Left hindlimb (tissue), 1 donor: Measurements from ENCODE around the gene GUCY1A1.
"Not testable (repeated sequence)": the region's sequence is repeated elsewhere in the genome, so short reads cannot be mapped to it uniquely, and the experiment has no call there.

Experiments used
- DNase-seq: peaks from one replicate; pipeline ENCODE4 v3.0.0-alpha.2; 2018

GUCY1A1 gene, protein sequence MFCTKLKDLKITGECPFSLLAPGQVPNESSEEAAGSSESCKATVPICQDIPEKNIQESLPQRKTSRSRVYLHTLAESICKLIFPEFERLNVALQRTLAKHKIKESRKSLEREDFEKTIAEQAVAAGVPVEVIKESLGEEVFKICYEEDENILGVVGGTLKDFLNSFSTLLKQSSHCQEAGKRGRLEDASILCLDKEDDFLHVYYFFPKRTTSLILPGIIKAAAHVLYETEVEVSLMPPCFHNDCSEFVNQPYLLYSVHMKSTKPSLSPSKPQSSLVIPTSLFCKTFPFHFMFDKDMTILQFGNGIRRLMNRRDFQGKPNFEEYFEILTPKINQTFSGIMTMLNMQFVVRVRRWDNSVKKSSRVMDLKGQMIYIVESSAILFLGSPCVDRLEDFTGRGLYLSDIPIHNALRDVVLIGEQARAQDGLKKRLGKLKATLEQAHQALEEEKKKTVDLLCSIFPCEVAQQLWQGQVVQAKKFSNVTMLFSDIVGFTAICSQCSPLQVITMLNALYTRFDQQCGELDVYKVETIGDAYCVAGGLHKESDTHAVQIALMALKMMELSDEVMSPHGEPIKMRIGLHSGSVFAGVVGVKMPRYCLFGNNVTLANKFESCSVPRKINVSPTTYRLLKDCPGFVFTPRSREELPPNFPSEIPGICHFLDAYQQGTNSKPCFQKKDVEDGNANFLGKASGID

DNA sequence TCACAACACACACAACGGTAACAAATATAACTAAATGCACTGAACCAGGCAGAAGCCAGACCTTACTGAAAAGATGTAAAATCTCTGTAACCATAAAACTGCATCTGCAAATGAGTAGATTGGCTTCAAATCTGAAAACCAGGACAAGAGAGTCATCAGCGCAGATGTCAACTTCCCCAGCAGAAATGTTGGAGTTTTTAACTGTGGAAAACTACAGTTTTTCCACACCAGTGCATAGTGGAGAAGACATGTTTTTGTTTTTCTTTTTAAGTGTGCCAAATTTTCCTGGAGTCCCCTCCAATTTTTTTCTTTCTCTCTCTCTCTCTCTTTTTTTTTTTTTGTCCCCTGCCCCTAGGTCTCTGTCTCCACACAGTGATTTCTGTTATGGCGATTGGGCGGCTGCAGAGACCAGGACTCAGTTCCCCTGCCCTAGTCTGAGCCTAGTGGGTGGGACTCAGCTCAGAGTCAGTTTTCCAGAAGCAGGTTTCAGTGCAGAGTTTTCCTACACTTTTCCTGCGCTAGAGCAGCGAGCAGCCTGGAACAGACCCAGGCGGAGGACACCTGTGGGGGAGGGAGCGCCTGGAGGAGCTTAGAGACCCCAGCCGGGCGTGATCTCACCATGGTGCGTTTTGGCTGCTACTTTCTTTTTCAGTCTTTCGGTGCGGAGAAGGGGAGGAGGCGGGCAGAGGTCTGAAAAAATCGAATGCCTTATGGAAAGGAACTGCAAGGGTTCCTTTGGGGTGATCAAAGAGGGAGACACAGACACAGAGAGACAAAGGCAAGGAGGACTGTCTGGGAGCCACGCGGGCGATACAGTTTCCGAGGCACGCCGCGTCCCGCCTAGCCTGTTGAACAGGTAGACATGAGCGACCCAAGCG is at the start of gene GUCY1A1:
Gene GUCY1A1, plus strand, starts transcription at position 505 of the 878 bp plus-strand sequence. CDS start 30,020 bp downstream, outside the sequence.
- DNase-seq: peak; percentile 36

DNA sequence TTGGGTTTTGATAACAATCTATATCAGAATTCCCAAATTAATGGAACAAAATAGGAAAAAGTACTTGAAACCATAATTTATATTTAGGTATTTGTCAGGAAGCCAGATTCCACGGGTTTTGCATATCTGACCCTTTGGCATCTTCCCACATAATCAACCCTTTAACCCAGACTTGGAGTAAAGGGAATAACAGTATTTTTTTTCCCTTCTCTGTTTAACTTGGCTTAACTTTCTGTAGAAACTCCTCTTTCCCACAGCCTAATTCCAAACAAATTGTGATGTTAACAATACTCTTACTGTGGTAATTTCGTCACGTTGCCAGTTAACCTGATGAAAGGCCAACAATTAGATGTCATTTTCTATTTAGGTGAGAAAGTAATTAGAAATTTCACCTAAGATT is 49.4 kb upstream of the GUCY1A1 start:
- no peak for DNase-seq

DNA sequence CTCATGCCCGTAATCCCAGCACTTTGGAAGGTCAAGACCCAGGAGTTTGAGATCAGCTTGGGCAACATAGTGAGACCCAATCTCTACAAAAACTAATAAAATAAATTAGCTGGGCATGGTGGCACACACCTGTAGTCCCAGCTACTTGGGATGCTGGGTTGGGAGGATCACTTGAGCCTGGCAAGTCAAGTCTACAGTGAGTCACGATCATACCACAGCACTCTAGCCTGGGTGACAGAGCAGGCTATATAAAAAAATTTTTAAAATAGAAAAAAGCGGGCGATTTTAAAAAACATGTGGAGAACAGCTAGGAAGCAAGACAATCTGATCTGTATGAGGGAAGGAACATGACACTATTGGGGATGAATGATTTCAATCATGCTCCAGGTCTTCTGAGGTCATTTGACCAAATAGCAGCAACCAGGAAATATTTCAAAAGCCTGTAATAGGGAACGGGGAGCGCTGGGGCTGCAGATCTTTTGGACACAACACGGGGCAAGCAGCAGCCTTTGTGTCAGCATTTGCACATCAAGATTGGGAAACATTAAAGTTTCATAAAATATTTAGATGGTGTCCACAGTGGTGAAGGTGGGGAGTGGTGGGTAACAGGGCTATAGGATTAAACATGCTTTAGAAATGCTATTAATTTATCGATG is 48.3 kb upstream of the GUCY1A1 start:
- no peak for DNase-seq

DNA sequence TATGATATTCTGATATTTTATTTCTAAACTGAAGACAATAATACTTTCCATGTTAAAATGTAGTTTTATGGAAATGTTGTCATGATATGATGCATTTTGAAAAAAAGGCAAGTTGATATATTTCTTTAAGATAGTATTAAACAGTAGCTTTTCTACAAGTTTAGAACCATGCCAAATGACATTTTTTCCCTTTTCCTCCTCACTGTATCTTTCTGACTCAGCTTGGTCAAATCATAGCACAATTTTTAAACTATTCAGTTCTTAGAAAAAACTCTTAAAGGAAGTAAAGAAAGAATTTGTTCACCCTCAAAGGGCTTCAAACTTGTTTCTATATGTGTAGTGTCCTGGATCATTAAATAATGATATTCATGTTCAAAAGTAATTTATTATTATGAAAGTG is 46.0 kb upstream of the GUCY1A1 start:
- no peak for DNase-seq

DNA sequence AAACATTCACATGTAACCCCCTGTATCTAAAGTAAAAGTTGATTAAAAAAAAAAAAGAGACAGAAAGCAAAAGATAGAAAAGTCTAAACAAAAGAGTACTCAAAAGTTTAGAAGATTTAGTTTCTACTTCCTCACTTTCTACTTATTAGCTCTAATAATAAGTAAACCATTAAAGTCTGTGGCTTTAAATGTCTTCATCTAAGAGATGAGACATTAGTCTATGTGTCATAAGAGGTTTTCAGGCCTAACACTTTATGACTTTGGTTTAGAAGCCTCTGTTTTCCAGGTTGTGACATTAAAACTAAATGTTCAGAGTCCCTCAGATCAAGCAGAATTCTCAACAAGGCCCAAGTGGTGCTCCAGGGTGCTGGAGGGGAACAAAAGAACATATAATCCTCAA is 42.2 kb upstream of the GUCY1A1 start:
- no peak for DNase-seq

DNA sequence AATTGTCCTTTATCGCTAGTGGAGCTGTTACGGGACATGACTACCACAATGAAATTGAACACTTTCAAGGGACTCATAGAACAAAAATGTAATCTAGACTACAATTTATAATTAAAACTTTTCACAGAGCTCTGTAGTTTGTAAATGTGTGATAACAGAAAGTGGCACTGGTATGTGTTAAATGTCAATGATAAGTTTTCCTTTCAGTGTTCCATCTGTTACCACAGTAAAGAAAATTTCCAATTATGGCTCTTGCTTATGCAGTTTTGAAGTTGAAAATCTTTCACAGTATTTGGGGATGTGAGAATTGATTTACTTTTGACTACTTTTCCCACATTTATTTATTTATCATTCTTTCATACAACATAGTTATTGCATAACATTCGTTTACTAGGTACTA is 40.1 kb upstream of the GUCY1A1 start:
- DNase-seq: no peak

DNA sequence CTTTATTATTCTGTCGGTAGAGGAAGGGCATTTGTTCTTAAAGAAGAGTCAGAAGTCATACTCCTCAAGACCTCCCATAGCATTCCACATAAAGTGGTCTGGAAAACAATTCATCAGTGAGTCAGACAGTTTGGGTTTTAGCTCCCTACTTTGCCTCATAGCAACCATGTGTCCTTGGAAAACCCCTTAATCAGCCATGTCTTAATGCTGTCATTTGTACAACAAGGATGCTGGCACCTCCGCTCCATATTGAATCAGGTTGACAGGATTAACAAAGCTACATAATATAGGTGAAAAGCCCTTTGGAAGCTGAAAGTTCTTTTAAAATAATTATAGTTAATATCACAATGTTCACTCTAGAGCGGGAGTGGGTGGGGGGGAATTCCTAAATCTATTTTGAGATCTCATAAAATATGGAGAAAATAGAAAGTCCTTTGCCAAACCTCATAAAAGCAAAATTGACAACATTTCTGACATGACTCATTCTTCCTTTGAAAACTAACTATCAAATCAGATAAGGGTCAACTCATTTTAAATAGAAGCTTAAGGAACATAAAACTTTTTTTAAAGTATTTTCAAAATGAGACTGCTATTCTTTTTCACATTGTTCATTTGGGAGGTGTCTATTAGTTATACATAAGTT is 37.3 kb upstream of the GUCY1A1 start:
- DNase-seq: no peak

DNA sequence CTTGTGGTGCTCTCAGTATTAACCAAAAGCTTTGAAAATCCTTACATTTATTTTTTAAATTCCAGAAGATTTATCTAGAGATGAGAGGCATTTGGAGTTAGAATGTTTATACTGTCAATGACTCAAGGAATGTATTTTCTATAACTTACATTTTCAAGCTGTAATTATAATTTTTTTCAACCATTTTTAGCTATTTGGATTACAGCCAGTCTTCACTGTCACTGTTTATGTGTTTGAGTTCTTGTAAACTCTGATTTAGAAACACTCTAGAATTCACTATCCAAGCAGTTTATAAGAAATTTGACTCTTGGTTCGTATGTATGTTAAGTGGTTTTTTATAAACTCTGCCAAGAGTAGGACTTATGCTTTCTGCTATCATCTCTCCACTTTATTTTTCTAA is 36.7 kb upstream of the GUCY1A1 start:
- DNase-seq: no peak

DNA sequence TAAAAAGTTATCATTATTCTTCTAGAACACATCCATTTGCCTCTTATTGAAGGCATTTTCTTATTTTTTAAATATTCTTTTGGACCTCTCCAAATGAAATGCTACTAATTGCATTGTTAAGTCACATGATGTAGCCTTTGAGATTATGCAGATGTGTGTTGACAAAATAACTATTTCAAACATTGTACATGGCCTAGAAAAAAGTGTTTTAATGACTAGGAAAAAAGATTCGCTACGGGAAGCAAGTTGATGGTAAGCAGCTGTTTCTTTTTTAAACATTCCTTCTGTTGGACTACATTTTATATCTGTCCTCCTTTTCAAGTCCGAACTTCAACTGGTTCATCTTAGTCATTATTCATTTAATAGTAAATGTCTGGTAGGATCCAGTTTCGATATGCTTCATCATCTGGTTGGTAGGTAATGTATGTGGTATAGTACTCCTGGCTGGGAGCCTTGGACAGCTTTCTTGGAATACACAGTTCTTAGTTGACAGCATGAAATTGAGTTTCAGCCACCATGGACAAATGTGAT is 34.3 kb upstream of the GUCY1A1 start:
- DNase-seq: no peak

DNA sequence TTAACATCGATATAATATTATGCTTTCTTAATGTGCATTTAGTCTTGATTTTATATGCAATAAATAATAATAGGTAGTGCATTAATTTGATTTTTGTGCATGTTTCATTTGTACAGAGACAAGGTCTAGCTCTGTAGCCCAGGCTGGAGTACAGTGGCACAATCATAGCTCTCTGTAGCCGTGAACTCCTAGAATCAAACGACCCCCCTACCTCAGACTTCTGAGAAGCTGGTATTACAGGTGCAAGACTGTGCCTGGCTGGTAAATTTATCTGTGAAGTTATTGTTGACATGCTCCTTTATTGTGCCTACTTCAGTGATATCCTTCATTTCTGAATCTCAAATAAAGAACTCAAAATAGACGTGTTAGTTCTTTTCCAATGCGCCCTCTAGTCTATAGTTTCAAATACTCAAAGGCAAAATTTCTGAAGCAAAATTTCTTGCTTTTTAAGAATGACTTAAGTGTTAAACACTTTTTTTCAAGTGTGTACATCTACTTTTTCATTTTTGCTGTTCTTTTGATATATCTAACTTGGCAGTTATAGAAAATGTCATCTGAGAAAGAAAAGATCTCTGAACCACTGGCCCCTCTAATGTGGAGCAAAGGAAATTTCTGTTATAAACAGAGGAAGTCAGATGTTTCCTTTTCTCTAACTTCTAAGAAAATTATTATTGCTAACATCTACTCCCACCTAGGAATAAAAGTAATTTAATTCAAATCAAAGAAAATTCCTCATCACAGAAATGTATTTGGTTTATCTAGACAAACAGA is 28.3 kb upstream of the GUCY1A1 start:
- no peak for DNase-seq

DNA sequence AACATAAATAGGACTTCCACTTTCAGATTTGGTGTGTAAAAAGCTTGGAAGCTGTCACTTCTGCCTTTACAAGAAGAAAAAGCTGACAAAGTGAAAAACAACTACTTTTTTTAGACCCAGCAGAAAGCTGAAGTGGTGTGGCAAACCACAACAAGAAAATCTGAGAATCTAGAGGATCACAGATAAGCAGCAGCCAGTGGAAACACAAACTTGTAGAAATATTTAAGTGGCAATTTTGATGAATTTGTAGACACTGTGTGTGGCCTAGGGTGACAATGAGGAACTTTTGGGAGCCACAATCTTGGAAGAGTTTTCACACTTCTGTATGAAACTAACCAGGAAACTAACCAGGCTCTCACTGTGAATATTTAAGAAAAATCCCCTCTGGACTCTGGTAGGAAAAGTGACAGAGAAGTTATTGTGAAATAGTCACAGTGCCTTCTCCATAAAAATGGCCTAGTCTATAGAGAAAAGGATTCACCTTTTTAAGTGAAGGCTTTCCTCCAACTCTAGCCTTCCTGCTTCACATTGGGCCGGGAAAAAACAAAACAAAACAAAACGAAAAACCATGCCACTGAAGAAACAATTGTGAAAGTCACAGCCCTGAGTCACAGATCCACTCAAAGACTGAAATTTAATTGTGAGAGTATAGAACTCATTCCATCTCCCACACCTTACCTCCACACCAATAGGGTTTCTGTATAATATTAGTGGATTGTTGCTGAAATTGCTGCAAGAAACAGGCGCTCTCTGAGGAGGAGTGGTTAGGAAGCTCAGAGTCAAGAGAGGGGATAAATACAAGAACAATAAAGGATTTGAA is 26.7 kb upstream of the GUCY1A1 start:
- DNase-seq: no peak

DNA sequence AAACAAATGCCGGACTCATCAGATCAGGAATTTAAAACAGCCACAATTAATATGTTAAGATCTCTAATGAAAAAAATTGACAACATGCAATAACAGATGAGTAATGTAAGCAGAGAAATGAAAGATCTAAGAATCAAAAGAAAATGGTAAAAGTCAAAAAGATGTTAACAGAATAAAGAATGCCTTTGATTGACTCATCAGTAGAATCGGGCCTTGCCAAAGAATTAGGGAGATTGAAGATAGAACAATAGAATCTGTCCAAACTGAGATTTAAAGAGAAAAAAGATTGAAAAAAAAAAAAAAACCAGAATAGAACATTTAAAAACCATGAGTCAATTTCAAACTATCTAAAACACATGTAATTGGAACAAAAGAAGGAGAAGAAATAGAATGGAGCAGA is 25.9 kb upstream of the GUCY1A1 start:
- DNase-seq: no peak

DNA sequence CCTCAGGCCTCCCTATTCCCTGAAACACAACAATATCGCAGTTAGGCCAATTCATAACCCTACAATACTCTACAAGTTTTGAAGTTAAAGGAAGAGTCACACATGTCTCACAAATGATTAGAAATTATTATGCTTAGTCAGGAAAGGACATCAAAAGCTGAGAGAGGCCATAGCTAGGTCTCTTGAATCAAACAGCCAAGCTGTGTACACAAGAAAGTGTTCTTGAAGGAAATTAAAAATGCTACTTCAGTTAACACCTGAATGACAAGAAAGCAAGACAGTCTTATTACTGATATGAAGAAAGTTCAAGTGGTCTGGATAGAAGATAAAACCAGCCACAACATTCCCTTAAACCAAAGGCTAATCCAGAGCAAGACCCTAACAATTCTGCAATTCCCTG is 23.6 kb upstream of the GUCY1A1 start:
- no peak for DNase-seq

DNA sequence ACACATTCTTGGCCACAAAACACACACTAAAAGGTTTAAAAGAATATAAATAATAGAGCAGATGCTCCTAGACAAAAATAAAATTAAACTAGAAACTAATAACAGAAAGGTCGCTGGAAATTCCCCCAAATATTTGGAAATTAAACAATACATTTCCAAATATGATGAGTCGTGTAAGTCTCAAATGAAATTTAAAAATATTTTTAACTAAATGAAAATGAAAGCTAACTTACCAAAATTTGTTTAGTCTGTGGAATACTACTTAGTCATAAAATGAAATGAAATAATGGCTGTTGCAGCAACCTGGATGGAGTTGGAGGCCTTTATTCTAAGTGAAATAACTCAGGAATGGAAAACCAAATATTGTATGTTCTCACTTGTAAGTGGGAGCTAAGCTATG is 20.6 kb upstream of the GUCY1A1 start:
- DNase-seq: no peak

DNA sequence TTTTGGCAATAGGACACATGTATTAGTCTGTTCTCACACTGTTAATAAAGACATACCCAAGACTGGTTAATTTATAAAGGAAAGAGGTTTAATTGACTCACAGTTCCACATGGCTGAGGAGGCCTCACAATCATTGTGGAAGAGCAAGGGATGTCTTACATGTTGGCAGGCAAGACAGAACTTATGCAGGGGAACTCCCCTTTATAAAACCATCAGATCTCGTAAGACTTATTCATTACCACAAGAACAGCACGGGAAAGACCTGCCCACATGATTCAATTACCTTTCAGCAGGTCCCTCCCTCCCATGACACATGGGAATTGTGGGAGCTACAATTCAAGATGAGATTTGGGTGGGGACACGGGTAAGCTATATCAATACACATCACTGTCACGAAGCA is 15.9 kb upstream of the GUCY1A1 start:
- DNase-seq: not testable (repeated sequence)

DNA sequence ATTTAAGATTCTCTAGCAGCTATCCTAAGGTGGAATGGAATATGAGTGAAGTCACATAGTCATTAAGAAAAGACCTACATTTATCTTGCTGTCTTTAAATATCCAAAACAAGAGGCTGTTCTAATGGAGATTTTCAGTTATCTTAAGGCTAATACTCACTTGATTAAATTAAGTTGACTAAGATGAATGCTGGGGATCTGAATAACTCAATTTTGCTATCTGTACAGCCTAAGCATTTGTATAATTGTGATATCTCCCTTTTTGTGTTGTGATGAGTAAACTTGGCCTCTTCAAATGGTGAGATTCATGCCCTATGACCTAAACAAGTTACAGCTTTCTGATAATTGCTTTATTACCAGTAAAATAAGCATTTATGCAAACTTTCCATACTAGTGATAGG is 13.6 kb upstream of the GUCY1A1 start:
- no peak for DNase-seq

DNA sequence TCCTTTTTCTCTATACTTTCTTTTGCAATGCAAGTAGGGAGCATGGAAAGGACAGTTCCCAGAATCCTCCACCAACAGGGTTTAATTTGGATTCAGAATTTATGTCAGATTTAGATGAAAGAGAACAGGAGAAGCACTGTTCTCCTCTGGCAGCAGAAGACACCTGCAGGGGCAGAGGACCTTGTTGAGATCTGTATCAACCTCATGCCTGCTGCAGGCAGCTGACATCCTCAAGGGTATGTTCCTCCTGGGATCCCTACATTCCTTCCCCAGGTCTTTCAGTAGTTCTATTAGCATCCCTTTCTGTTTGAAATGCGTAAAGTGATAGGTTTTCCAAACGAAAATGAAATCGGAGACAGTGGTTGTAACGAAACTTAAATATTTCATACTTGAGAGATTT is 10.6 kb upstream of the GUCY1A1 start:
- DNase-seq: no peak

DNA sequence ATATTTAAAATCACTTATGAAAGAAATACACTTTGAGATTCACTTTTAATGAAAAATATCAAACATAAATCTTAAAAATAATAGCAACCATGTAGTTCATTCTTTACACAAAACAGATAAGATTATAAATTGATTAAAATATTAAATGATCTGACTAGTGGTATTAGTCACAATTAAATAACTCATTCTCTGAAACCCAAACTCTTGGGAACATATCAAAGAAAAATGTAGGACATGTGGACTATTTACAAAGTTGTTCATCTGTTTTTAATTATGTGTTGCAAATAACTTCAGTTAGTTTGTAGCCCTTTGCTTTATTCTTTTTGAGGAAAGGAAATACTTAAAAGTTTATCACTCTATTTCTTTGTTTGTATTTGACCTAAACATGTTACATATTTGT is 9.5 kb upstream of the GUCY1A1 start:
- no peak for DNase-seq

DNA sequence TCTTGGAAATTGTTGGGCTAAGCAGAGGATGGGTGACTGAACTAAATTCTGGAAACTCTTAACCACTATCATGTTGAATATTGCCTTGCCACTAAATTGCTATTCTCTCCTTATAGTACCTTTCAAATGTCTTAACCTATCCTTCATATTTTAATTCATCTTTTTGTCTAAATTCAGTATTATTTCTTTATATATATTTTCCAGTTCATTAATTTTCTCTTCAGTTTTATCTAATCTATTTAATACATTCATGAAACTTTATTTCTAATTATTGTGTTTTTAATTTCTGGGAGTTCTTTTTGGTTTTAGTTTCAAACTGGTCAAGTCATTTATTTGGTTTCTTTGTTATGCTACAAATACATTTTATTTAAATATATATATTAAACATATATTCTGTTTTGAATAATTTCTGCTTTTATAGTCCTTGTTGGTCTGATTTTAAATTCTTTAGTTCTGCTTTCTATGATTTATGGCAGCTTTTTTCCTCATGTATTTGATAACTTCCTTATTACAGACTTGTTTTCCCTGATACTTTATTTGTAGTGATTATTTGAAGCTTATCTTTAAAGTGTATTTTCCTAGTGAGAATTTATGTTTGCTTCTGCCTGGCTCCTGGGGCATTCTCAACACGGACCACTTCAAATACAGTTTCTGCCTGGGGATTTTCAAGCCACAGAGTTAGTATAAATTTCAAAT is 8.5 kb upstream of the GUCY1A1 start:
- no peak for DNase-seq

DNA sequence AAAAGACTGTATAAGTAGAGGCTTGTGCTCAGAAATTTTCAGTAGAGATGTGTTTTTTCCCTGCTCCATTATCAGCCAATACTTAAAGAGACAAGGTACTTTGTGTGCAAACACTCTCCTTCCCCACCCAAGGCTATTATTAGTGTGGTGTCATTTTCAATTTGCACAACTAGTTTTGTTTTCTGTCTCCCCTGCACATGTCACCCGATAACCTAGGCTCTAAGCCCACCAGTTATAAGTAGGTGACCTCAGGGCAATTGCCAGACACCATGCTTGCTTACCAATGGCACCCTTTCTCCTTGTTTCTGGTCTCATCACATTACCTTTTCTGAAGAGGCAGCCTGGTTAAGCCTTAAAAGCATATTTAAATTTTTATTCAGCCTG is 8.0 kb upstream of the GUCY1A1 start:
- DNase-seq: no peak
